Measurements from ENCODE around the gene SYNGR3.

The SYNGR3 gene

DNA sequence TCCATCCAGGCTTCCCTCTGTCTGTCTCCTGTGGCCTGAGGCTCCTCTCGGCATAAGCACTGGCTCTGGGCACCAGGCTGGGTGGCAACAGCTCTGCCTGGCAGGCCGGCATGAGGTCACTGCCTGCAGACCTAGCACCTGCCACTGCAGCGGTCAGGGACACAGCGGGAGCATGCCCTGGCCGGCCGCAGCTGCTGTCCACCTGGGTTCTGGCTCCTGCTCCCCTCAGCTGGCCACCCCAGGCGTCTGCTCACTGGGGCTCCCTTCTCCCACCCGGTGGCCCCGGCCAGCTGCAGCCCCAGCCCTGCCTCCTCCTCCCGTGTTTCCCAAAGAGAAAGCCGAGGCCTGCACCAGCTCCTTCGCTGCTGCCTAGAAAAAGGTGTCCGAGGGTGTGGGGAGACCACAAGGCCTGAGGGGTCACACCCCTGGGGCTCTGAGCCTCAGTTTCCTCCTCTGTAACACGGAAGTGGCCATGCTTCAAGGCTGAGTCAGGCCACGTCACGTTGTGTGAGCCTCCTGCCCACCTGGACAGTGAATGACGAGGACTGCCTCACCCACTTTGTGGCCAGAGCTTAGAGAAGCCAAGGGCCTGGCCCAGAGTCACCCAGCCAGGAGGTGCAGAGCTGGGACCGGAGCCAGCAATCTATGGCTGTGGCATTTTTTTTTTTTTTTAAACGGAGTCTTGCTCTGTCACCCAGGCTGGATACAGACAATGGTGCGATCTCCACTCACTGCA is 51.2 kb downstream of the SYNGR3 start:
- DNase-seq (ENCODE audit: low spot score) = no peak

DNA sequence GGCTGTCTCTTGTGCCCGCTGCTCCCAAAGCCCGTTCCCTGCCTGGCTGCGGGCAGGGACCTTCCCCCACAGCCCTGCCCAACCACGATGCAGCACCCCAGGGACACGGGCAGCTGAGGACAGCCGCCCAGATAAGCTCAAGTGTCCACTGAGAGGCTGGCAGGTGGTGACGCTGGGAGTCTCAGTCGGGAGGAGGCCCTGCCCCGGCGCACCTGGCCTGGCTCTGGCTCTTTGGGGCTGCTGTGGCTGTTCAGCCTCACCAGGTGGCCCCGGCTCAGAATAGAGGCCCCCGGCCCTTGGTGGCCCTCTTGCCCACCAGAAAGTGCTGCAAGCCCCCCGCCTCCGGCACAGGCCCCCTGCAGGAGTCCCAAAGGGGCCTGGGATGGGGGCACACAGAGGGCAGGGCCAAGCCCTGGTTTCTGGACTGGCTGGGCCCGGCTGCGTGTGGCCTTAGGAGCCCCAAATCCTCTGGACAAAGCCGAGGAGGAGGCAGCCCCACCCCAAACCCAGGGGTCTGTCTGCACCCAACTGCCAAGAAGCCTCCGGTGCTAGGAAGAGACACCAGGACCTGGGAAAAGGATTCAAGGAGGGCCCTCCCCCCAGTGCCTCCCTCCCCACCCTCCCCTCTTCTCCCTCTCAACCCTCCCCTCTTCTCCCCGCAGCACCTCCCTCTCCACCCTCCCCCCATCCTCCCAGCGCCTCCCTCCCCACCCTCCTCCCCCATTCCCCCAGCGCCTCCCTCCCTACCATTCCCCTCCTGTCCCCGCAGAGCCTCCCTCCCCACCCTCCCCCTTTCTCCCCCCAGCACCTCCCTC is 52.6 kb downstream of the SYNGR3 start:
- DNase-seq (ENCODE audit: low spot score) = no peak

DNA sequence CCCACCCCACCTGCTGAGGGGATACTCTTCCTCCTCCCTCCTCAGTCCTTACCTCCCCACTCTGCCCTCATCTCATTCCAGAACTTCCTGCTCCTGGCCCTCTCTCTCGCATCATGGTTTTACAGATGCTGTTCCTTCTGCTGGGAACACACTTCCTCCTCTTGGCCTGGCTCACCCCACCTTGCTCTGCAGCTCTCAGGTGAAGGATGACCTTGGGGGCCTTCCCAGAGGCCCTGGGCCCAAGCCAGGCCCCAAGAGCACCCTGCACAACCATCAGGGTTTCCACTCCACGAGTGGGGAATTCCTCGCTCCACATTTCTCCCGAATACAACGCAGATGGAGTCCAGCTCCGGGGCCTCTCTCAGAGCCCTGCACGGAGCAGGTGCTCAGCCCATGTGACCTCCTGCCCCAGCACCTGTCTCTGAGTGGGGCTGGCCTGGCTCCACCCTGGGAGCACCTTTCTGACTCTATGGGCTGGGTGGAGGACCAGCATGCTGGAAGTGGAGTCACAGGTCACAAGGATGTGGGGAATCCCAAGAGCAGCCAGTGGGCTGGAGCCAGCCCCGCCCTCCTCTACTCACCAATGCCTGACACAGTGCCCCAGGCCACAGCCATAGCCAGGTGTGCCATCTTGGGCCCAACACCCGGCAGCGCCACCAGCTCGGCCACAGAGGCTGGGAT is 53.4 kb downstream of the SYNGR3 start:
- no peak for DNase-seq (ENCODE audit: low spot score)

Small RNA genes within 50 kb of the gene (small RNA-seq; reads per million reads assigned to genes)
- 0 to 0.13 reads per million in 2 experiments for gene AC005363.2
- gene RN7SL219P = 0 to 0.04 reads per million in 2 experiments
- 0 reads per million in 2 experiments for gene SNORA10
- gene SNORA64 = 0 reads per million in 2 experiments
